Mammary epithelial cell (primary cell): ENCODE results near the gene ZNF578.

ENCODE experiments used
- CTCF ChIP-seq, 2 donors: IDR thresholded peaks in 1 of 2; conservative IDR thresholded peaks in 1 of 2; 2 replicates each; pipeline ENCODE4 v1.5.1; 2011 to 2012; ENCODE audit warnings: inconsistent platforms in 2 of 2, low read length in 2 of 2, mild to moderate bottlenecking in 2 of 2, control low read depth in 1 of 2, low read depth in 1 of 2; ENCODE audit not compliant: insufficient read depth in 1 of 2; ENCODE audit errors: extremely low read depth in 1 of 2
- EZH2 ChIP-seq: IDR thresholded peaks from 2 replicates; pipeline ENCODE4 v1.6.1; 2012; ENCODE audit warnings: low read length, inconsistent platforms, borderline replicate concordance

GRCh38 chr19:52410276-52410675 is 43.1 kb upstream of the ZNF578 start:
- TF ChIP-seq CTCF (conservative IDR thresholded peaks at IDR 0.05 in 1 of 2, IDR thresholded peaks at IDR 0.05 in 1 of 2; ENCODE audit: extremely low read depth in 1 of 2, insufficient read depth in 1 of 2, low read depth in 1 of 2, low read length in 2 of 2) (no peak), EZH2 (no peak)
